Mucosa of descending colon (tissue), 3 donors: ENCODE results near the gene ADRM1. TPM values are rescaled to one million over a fixed set of nuclear protein-coding genes. Genes with fewer than 3 reads are reported as not detected.

Experiments
- ATAC-seq: fragments of 200-7000 bp; cut with Tn5 transposase; one replicate; pipeline ENCODE4 v1.9.1; 2020; ENCODE audit warnings: mild to moderate bottlenecking, moderate library complexity
- DNase-seq, 3 donors: peaks; one replicate each; pipeline ENCODE4 v3.0.0-alpha.2; 2020
- H3K36me3 ChIP-seq: fragments of 200-600 bp; one replicate; pipeline ENCODE4 v1.8.0; 2021; ENCODE audit warnings: low read depth, mild to moderate bottlenecking
- H3K4me1 ChIP-seq: fragments of 200-600 bp; one replicate; pipeline ENCODE4 v1.8.0; 2021; ENCODE audit warnings: low read depth, mild to moderate bottlenecking
- H3K4me3 ChIP-seq: fragments of 200-600 bp; one replicate; pipeline ENCODE4 v1.8.0; 2021; ENCODE audit warnings: mild to moderate bottlenecking
- H3K9me3 ChIP-seq: fragments of 200-600 bp; one replicate; pipeline ENCODE4 v1.8.0; 2021; ENCODE audit warnings: mild to moderate bottlenecking
- CTCF ChIP-seq: fragments of 200-600 bp; IDR thresholded peaks from one replicate; pipeline ENCODE4 v1.8.0; 2022; ENCODE audit warnings: antibody characterized with exemption, mild to moderate bottlenecking
- intact Hi-C, 2 donors: fragments of 100-400 bp; cut with DNase I in 1 of 2; cut with micrococcal nuclease in 1 of 2; formaldehyde crosslinking; loops; one replicate each; pipeline versions ENCODE4 v1.11.0 to v1.11.1; 2022; cut with DNase I, micrococcal nuclease
- total RNA-seq, 3 donors: library from RNA; stranded (reverse); fragmentation: NEBNext Ultra II Directional in 2 of 3; extraction: Animal tissue kit (Norgen Biotek cat#: 25700) in 2 of 3; gene quantifications; one replicate each; pipeline versions ENCODE4 v1.2.1 to v1.2.4, GENCODE V29; 2021 to 2023
- donor health status: DM: no; HTN: no; CAD: no; lungs with moderate emphysema.
- donor health status: DM: no; HTN: no; CAD: no.
- donor health status: DM: no; HTN: yes; CAD: no.

The ADRM1 gene
- total RNA-seq, 3 donors from 2014 or later, result 54.4 to 85.8 (median 77.6) TPM

DNA sequence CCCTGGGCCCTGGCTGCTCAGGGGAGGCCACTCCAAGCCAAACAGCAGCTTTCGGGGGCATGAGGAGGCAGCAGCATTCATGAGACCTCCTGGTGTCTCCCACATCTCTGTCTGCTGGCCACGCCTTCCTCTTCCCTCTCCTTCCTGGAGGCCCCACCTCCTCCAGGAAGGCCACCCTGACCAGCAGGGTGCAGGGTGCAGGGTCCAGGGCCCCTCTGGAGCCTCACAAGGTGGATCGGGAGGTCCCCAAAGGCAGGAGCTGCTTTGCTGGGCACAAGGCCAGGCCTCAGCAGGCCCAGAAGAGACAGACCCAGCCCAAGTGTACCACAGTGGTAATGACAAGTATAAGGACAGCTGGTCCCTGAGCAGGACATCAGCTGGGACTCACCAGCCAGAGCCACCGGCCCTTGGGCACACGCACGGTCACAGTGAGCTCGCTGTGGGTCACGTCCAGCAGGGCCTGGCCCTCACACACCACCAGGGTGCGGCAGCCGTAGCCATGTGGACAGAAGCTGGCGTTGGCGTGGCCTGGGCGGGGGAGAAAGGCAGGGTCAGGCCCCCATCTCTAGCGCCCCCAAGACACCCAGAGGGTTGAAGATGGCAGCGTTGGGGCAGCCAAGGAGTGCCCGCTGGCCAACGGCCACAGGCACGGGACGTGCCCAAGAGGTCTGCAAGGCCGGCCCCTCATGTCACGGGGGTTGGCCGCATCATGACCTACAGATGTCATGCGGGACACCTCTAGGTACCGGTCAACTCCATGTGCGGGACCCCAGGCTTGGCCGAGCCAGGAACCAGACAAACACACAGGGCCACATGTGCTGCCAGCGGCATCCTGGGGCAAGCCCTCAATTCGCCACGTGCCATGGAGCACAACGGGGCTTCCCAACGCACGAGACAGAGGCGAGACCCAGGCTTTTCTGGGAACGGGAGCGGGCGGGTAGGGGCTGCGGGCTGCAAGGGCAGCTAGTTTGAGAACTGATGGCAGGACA lies 26.9 kb downstream of the ADRM1 start:
- ATAC-seq (no peak), DNase-seq (no peak)
- intact Hi-C loops, result no loop called here
- Histone ChIP-seq H3K36me3 (no peaks in the 10 kb centered on the region), H3K9me3 (no peaks in the 10 kb centered on the region), H3K4me1 (no peaks in the 10 kb centered on the region), H3K4me3 (no peak overlapping the region)
- no peak for TF ChIP-seq CTCF

DNA sequence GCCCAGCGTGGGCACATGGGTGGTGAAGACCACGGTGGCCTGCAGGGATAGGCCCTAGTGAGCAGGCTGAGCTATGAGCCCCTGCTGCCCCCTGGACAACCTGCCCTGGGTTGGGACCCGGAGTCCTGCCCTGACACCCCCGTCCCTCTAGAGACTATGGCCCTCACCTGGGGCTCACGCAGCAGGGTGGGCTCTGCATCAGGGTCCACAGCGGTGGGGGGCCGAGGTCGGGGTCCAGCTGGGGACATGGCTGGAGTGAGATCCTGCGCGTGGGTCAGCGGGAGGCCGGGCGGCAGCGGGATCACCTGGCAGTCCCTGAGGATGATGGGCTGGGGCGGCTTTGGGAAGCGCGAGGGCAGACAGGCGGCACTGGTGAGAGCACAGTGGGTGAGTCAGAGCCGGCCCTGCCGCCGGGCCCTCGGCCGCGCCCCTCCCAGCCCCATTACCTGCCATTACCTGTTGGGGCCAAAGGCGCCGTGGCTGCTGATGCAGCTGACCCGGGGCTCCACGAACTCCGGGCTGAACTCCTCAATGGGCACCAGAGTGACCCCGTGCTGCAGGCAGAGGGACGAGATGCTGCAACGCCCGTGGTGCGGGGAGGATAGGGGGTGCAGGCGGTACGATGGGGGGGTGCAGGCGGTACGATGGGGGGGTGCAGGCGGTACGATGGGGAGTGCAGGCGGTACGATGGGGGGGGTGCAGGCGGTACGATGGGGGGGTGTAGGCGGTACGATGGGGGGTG lies 27.9 kb downstream of the ADRM1 start:
- DNase-seq (no peak), ATAC-seq (no peak)
- Histone ChIP-seq H3K9me3 (no peaks in the 10 kb centered on the region), H3K4me3 (no peak overlapping the region), H3K36me3 (no peaks in the 10 kb centered on the region), H3K4me1 (no peaks in the 10 kb centered on the region)
- intact Hi-C loops, result no loop called here
- TF ChIP-seq CTCF, result no peak

GRCh38 chr20:62331347-62331746 lies 28.6 kb downstream of the ADRM1 start:
- no peak for TF ChIP-seq CTCF
- H3K36me3 ChIP-seq, result no peaks in the 10 kb centered on the region
- H3K4me3 ChIP-seq, result no peak overlapping the region
- H3K4me1 ChIP-seq, result no peaks in the 10 kb centered on the region
- ATAC-seq, result no peak
- intact Hi-C loops, result no loop called here
- no peaks in the 10 kb centered on the region for H3K9me3 ChIP-seq
- DNase-seq, result no peak

DNA sequence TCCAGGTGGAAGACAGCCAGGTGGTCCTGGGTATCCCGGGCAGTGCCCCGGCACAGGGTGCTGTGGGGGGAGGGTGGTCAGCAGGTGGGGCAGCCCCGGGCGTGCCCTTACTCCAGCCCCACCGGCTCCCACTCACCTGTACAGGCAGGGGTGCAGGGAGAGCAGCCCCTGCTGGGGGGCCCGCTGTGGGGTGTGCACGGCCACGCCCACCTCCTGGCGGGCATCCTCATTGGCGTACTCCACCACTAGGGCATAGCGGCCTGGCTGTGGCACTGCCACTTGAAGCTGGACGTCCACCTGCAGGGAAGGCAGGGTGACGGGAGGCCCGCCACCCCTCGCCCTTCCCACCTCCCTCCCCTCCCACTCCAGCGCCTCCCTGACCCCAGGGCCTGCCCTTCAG lies 29.6 kb downstream of the ADRM1 start:
- Histone ChIP-seq H3K4me3 (no peak overlapping the region), H3K36me3 (no peaks in the 10 kb centered on the region), H3K4me1 (no peaks in the 10 kb centered on the region), H3K9me3 (no peaks in the 10 kb centered on the region)
- intact Hi-C loops, result no loop called here
- no peak for ATAC-seq
- no peak for TF ChIP-seq CTCF
- DNase-seq, result no peak

- no peaks in the 10 kb centered on the region for H3K9me3 ChIP-seq
- H3K36me3 ChIP-seq, result no peaks in the 10 kb centered on the region
- no peak for TF ChIP-seq CTCF
- DNase-seq, result no peak
- intact Hi-C loops, result no loop called here
- H3K4me1 ChIP-seq, result no peaks in the 10 kb centered on the region
- no peak for ATAC-seq
- no peak overlapping the region for H3K4me3 ChIP-seq
These were observed 30.4 kb downstream of the ADRM1 start for GRCh38 chr20:62332989-62333819.
